ENCODE measurements around the gene RAD51B.
"Not testable (repeated sequence)": the region's sequence is repeated elsewhere in the genome, so short reads cannot be mapped to it uniquely, and the experiment has no call there.

The RAD51B gene

GRCh38 chr14:68028075-68028474 lies 208.5 kb downstream of the RAD51B start:
- no peak for DNase-seq (ENCODE audit: low read depth)

DNA sequence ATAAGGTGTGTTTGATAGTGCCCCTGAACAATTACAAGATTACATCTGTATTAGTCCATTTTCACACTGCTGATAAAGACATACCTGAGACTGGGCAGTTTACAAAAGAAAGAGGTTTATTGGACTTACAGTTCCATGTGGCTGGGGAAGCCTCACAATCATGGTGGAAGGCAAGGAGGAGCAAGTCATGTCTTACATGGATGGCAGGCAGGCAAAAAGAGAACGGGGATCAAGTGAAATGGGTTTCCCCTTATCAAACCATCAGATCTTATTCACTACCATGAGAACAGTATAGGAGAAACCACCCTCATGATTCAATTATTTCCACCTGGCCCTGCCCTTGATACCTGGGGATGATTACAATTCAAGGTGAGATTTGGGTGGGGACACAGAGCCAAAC lies 211.4 kb downstream of the RAD51B start:
- not testable (repeated sequence) for DNase-seq (ENCODE audit: low read depth)

- no peak for DNase-seq (ENCODE audit: low read depth)
These were observed 212.6 kb downstream of the RAD51B start for GRCh38 chr14:68032154-68032553.

GRCh38 chr14:68033336-68033932 lies 213.9 kb downstream of the RAD51B start:
- no peak for DNase-seq (ENCODE audit: low read depth)

DNA sequence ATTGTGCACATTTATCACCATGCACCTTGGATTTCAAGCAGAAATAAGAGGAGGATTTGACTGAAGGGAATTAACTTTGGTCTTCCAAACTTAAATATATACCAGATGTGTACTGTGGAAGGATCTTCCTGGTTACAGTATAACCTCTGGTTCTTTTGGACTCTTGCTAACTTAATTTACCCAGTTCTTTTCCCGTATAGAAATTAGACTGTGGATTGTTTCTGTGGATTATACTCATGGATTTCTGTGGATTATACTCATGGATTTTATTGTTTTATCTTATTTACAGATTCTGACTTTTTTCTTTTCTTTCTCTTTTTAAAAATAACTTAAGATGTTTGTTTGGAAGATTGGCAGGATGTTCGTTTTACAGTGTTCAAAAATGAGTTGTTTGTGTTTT lies 215.3 kb downstream of the RAD51B start:
- DNase-seq (ENCODE audit: low read depth) = no peak

- DNase-seq (ENCODE audit: low read depth) = no peak
These were observed 216.6 kb downstream of the RAD51B start for GRCh38 chr14:68036202-68036601.

GRCh38 chr14:68039593-68039992 lies 220.0 kb downstream of the RAD51B start:
- DNase-seq (ENCODE audit: low read depth) = no peak

GRCh38 chr14:68040633-68041369 lies 221.2 kb downstream of the RAD51B start:
- no peak for DNase-seq (ENCODE audit: low read depth)

DNA sequence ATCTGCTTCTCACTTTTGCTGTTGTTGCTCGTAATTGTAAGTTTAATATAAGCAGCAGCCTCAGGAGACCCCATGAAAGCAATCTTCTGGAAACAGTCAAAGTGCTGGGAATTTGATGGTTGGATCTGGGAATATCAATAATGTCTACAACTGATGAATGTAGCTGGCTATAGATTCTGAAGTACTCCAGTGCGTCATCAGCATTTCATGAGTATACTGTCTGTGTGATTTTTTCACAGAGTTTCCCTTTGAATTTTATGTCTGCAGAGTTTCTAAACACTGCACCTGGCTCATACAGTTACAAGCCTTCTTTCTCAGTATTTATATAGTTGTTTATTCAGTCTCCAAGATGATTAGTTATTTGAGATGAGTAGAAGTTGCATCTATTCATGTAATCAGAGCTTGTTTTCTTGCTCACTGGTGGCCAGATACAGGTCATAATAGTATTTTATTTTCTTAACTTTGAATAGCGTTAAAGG lies 222.3 kb downstream of the RAD51B start:
- no peak for DNase-seq (ENCODE audit: low read depth)

GRCh38 chr14:68042586-68043210 lies 223.1 kb downstream of the RAD51B start:
- DNase-seq (ENCODE audit: low read depth) = no peak

DNA sequence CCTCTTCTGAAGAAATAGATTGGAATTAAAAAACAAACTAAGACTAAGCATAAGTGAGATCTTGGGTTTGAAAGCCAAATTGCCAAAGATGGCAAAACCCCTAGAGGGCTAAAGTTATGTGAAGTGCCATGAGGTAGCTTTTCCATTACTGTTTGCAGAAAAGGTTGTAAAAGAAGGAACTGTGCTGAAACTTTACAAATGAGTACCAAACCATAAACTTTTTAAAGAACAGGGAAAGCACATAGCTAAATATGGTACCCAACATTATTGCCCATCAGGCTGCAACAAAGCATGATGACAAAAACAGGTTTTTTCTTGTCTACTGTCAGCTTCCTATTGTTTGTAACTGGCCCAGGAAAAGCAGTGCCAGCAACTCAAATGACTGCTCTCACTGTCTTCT lies 224.2 kb downstream of the RAD51B start:
- DNase-seq (ENCODE audit: low read depth) = no peak

- DNase-seq (ENCODE audit: low read depth) = no peak
These were observed 228.3 kb downstream of the RAD51B start for GRCh38 chr14:68047906-68048305.

DNA sequence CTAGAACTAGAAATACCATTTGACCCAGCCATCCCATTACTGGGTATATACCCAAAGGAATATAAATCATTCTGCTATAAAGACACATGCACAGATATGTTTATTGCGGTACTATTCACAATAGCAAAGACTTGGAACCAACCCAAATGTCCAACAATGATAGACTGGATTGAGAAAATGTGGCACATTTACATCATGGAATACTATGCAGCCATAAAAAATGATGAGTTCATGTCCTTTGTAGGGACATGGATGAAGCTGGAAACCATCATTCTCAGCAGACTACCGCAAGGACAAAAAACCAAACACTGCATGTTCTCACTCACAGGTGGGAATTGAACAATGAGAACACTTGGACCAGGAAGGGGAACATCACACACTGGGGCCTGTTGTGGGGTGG lies 229.2 kb downstream of the RAD51B start:
- not testable (repeated sequence) for DNase-seq (ENCODE audit: low read depth)

DNA sequence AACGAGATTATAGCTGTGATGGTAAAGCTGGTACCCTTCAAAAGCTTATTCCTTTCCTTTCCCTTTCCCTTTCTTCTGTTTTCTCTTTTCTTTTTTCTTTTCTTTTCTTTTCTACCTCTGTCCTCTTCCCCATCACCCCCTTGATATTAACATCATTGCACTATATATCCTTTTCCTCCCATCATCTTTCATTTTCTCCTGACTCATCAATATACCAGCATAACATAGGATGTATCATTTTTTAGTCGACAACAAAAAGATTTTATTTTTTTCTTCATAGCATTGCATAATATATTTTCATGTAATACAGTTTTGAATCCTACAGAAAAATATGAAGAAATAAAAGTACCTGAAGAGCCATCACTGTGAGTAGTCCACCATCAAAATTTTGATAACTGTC lies 230.6 kb downstream of the RAD51B start:
- no peak for DNase-seq (ENCODE audit: low read depth)

- no peak for DNase-seq (ENCODE audit: low read depth)
These were observed 231.6 kb downstream of the RAD51B start for GRCh38 chr14:68051146-68051545.

DNA sequence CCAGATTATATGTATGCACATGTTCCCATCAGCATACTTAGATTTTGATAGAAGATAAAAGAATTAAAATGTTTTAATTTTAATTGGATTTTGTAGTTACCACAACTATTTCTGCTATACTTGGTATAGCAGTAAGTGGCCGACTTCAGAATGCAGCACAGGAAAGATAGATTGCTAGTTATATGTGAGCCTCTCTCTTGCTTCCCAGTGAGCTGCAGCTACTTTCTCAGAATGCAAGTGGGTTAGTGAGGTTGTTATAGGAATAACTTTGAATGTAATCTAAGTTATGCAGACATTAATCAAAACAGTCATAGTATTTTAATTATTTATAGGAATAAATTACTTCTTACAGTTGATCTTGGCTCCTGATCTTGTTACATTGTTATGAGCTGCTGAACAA lies 240.6 kb downstream of the RAD51B start:
- DNase-seq (ENCODE audit: low read depth) = no peak

GRCh38 chr14:68062651-68063050 lies 243.1 kb downstream of the RAD51B start:
- no peak for DNase-seq (ENCODE audit: low read depth)

GRCh38 chr14:68065322-68065721 lies 245.7 kb downstream of the RAD51B start:
- no peak for DNase-seq (ENCODE audit: low read depth)

GRCh38 chr14:68074765-68075381 lies 255.3 kb downstream of the RAD51B start:
- DNase-seq (ENCODE audit: low read depth) = no peak

DNA sequence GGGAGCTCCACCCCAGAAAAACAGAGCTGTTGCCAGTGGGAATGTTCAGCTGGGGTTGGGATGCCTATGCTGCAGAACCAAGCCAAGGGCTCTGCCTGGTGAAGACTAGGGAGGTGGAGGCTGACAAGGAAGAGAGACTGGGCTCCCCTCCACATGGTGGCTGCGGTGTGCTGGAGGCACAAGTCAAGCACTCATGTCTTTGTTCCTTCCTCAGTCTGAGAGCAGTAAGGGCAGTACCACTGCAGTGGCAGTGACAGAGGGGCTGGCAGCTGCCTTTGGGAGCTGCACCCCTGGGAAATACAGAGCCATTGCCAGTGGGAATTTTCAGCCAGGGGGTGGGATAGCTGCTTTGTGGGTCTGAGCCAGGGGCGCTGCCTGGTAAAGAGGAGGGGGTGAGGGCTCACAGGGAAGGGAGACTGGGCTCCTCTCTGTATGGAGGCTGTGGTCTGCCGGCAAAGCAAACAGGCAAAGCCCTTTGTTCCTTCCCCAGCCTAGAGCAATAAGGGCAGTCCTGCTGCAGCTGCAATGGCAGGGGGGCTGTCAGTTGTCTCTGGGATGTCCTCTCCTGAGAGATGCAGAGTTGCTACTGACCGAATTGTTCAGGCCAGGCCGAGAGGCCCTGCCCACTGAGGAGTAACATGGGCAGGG lies 255.9 kb downstream of the RAD51B start:
- no peak for DNase-seq (ENCODE audit: low read depth)

GRCh38 chr14:68076451-68076850 lies 256.9 kb downstream of the RAD51B start:
- no peak for DNase-seq (ENCODE audit: low read depth)

DNA sequence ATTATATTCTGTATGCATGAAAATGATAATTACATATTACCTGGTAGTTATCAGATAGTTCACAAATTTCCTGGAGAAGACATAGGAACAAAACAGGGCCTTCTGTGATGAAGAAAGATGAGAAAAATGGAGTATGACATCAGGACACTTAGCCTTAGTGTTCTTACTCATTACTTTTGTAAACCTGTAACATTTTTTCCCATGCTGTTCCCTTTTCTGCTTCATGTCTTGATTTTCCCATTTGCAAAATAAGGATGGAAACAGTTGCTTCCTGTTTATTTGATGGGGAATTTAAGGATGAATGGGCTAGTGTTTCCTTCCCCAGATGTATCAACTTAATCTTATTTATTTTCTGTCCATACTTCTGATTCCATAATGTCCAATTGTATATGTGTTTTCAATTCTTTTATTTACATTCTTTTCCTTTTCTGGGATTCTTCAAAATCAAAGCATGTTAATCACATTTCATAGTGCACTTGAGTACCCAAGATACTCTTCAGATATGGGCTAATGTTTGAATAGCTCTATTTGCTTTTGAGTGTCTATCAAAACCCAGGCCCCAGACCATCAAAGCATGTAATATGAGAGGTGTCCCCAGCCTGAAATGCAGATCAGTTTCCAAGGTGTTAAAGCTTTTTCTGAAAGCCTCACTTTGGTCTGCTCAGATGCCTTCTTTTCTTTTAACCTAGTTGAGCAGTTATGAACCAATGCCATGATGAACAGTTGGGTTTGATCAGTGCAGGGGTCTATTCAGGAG lies 260.5 kb downstream of the RAD51B start:
- DNase-seq (ENCODE audit: low read depth) = no peak
